Lower lobe of right lung (tissue), 2 donors: ENCODE results near the gene SCP2. TPM values are rescaled to one million over a fixed set of nuclear protein-coding genes. Genes with fewer than 3 reads are reported as not detected.

Experiments
- ATAC-seq, 2 donors: fragments of 200-7000 bp; cut with Tn5 transposase; one replicate each; pipeline ENCODE4 v1.9.1; 2020 to 2022; ENCODE audit warnings: mild to moderate bottlenecking in 2 of 2, moderate library complexity in 2 of 2
- DNase-seq: peaks from one replicate; pipeline ENCODE4 v3.0.0-alpha.2; 2020
- H3K27ac ChIP-seq: fragments of 200-600 bp; one replicate; pipeline ENCODE4 v1.8.0; 2022
- H3K27me3 ChIP-seq: fragments of 200-600 bp; one replicate; pipeline ENCODE4 v1.8.0; 2022; ENCODE audit warnings: low read depth
- H3K36me3 ChIP-seq: fragments of 200-600 bp; one replicate; pipeline ENCODE4 v1.8.0; 2022; ENCODE audit warnings: mild to moderate bottlenecking
- H3K4me1 ChIP-seq: fragments of 200-600 bp; one replicate; pipeline ENCODE4 v1.8.0; 2022
- H3K4me3 ChIP-seq: fragments of 200-600 bp; one replicate; pipeline ENCODE4 v1.8.0; 2022; ENCODE audit warnings: mild to moderate bottlenecking
- H3K9me3 ChIP-seq: fragments of 200-600 bp; one replicate; pipeline ENCODE4 v1.8.0; 2022
- CTCF ChIP-seq: fragments of 200-600 bp; IDR thresholded peaks from one replicate; pipeline ENCODE4 v1.8.0; 2022; ENCODE audit warnings: antibody characterized with exemption, mild to moderate bottlenecking
- intact Hi-C: fragments of 100-400 bp; cut with DNase I; formaldehyde crosslinking; loops from one replicate; pipeline ENCODE4 v1.11.0; 2022
- total RNA-seq: library from RNA; stranded (reverse); fragmentation: NEBNext Ultra II Directional; extraction: Animal tissue kit (Norgen Biotek cat#: 25700); gene quantifications from one replicate; pipeline ENCODE4 v1.2.1, GENCODE V29; 2021
- donor health status: DM: no; HTN: yes; CAD: no; lungs with severe emphysema.

Gene SCP2
- total RNA-seq, 1 donor from 2014 or later = 148 TPM

GRCh38 chr1:52906135-52906603, 20.9 kb upstream of the SCP2 start:
- DNase-seq (no peak), ATAC-seq (no peak)
- H3K4me3 ChIP-seq = no peak overlapping the region
- H3K4me1 ChIP-seq = no peaks in the 10 kb centered on the region
- H3K27me3 ChIP-seq = no peaks in the 10 kb centered on the region
- H3K9me3 ChIP-seq = no peaks in the 10 kb centered on the region
- no peak overlapping the region for H3K27ac ChIP-seq
- peaks cover 19% of the 10 kb centered on the region for H3K36me3 ChIP-seq
- intact Hi-C loops = no loop called here
- TF ChIP-seq CTCF = no peak

DNA sequence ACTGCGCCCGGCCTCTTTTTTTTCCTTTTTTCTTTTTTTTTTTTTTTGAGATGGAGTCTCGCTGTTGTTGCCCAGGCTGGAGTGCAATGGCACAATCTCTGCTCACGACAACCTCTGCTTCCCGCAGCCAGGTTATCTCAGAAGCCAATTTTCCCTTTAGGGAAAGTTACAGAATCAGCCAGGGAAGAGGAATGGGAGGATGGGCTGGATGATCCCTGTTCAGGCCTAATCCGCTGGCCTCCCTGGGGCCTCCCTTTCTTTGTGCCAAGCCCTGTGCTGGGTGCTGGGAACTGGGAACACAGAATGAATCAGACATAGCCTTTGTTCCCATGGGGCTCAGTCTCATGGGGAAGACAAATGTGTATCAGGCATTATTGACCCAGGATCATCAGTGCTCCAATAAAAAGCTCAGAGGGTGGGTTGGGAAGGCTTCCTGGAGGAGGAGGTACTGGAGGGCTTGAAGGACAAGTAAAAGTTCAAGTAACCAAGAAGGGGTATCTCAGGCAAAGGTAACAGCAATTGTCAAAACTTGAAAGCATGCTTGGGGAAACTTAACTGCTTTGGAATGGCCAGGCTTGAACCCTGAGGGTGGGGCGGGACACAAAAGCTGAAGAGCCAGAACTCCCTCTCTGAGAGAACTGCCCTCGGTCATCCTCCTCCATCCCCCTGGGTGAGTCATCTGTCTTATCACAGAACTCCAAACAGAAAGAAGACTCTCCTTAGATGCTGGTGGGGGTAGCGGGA, 19.8 kb upstream of the SCP2 start:
- H3K4me3 ChIP-seq = no peak overlapping the region
- no peak for DNase-seq
- H3K4me1 ChIP-seq = no peaks in the 10 kb centered on the region
- peaks cover 26% of the 10 kb centered on the region for H3K36me3 ChIP-seq
- no peak for ATAC-seq
- TF ChIP-seq CTCF = no peak
- intact Hi-C loops = no loop called here
- H3K27ac ChIP-seq = no peak overlapping the region
- H3K9me3 ChIP-seq = no peaks in the 10 kb centered on the region
- H3K27me3 ChIP-seq = no peaks in the 10 kb centered on the region

DNA sequence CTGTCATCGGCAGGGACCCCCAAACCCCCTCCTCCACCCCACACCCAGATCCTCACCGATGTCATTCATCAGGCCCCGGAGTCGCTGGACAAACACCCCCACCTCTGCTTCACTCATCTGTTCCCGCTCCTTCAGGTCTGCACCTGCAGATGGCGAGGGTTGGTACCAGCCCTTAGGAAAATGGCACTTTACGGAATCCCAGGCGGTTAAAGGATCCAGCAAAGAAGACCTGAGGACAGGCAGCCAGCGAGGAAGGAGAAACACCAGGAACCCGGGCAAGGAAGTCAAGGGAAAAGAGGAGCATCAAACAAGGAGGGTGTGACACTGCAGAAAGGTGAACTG, 19.3 kb upstream of the SCP2 start:
- Histone ChIP-seq H3K27me3 (no peaks in the 10 kb centered on the region), H3K4me3 (no peak overlapping the region), H3K27ac (no peak overlapping the region), H3K36me3 (peaks cover 29% of the 10 kb centered on the region), H3K9me3 (no peaks in the 10 kb centered on the region), H3K4me1 (no peaks in the 10 kb centered on the region)
- DNase-seq (no peak), ATAC-seq (no peak)
- TF ChIP-seq CTCF = no peak
- intact Hi-C loops = no loop called here

- H3K4me1 ChIP-seq = no peaks in the 10 kb centered on the region
- no peak for TF ChIP-seq CTCF
- H3K36me3 ChIP-seq = peaks cover 19% of the 10 kb centered on the region
- intact Hi-C loops = no loop called here
- ATAC-seq (no peak), DNase-seq (no peak)
- H3K9me3 ChIP-seq = no peaks in the 10 kb centered on the region
- no peak overlapping the region for H3K27ac ChIP-seq
- H3K4me3 ChIP-seq = no peak overlapping the region
- H3K27me3 ChIP-seq = no peaks in the 10 kb centered on the region
These were observed 15.5 kb upstream of the SCP2 start for GRCh38 chr1:52911541-52911940.

GRCh38 chr1:52913014-52913413, 14.1 kb upstream of the SCP2 start:
- DNase-seq (no peak), ATAC-seq (no peak)
- Histone ChIP-seq H3K9me3 (no peaks in the 10 kb centered on the region), H3K36me3 (peaks cover 16% of the 10 kb centered on the region), H3K27me3 (no peaks in the 10 kb centered on the region), H3K4me1 (no peaks in the 10 kb centered on the region), H3K4me3 (no peak overlapping the region), H3K27ac (no peak overlapping the region)
- no peak for TF ChIP-seq CTCF
- intact Hi-C loops = no loop called here
